Activated CD8-positive, alpha-beta memory T cell treated with anti-CD3 and anti-CD28 coated beads for 24 hours (primary cell): ENCODE results near the gene PLCB1.

Experiments used
- DNase-seq: peaks from one replicate; pipeline ENCODE4 v3.0.0-alpha.2; 2020

Gene PLCB1

DNA sequence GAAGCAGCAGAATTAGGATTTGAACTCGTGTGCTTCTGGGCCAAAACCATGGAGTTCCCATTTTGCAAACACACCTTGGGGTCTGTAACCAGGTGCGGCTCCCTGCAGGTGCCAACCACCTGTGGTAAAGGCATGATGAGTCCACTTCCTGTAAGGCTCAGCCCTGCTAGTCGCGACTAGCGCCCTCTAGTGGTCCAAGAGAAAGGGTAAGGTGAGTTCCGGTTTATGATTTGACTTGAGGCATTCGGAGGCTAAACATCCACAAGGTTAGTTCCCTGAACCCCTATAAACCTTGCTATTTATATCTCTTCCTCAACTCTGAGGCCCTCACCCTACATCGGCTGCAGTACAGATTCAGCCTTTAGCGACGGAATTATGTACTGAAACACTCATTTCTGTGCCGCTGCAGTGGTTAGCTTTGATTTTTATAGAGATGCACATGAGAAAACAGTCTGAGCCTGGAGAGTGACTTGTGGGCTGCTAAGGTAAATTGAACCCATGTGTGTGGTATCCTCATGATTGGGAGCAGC lies 173.4 kb downstream of the PLCB1 start:
- DNase-seq = peak; percentile 79

- DNase-seq = no peak
Measured at GRCh38 chr20:8306937-8307336, 174.9 kb downstream of the PLCB1 start.

DNA sequence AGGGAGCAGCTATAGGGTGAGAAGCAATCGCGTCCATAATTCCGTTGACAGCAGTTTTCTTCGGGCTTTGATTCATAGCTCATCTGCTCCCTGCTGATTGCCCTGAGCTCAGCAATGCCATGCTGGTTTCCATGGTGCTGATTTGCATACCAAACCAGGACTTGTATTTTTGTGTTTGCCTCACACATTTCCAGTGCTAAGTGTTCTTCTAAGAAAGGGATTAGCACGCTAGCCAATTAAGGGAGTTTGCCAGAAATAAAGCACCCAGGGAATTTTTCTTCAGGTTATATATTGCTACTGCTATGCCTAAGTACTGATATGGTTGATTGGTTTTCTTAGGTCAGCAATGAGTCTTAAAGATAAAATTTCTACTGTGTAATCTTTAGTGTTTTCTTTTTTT lies 177.6 kb downstream of the PLCB1 start:
- no peak for DNase-seq

DNA sequence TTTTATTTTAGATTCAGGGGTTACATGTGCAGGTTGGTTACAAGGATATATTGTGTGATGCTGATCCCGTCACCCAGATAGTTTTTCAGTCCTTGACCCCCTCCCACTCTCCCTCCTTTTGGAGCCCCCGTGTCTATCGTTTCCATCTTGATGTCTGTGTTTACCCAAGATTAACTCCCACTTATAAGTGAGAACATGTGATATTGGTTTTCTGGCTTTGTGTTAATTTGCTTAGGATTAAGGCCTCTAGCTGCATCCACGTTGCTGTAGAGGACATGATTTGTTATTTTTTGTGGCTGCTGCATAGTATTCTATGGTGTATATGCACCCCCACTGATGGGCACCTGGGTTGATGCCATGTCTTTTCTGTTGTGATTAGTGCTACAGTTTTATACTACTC lies 178.6 kb downstream of the PLCB1 start:
- no peak for DNase-seq

DNA sequence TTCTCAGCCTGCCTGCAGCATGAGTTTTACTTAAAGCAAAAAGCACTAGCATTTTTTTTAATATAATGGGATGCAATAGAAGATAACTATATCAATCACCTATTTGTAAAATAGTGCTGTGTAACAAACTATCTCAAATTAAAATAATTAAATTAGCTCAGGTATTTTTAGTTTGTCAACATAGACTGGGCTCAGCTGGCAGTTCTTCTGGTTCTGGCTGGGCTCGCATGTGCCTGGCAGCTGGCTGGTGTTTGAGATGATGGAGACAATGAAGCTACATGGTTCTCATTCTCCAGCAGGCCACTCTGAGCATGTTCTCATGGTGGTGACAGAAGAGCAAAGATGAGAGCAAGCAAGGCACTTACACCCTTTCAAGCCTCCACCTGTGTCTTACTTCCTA lies 181.0 kb downstream of the PLCB1 start:
- no peak for DNase-seq

GRCh38 chr20:8315639-8316573 lies 183.8 kb downstream of the PLCB1 start:
- no peak for DNase-seq

DNA sequence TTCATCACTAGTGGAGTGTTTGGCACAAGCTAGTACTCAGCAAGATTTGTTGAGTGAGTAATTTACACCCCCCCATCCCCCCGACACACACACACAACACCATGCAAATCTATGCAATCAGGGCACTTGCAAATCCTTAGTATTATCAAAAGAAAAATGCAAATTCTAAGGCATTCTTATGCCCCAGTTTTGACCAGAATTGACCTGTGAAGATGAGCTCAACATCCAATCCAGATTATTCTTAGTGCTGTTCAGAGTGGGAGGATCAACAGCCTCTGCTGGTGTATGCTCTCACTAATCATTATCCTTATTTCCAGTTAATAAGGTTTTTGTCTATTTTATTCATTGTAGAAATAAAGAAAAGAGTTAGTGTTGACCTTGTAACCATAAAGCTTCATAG lies 185.4 kb downstream of the PLCB1 start:
- no peak for DNase-seq

DNA sequence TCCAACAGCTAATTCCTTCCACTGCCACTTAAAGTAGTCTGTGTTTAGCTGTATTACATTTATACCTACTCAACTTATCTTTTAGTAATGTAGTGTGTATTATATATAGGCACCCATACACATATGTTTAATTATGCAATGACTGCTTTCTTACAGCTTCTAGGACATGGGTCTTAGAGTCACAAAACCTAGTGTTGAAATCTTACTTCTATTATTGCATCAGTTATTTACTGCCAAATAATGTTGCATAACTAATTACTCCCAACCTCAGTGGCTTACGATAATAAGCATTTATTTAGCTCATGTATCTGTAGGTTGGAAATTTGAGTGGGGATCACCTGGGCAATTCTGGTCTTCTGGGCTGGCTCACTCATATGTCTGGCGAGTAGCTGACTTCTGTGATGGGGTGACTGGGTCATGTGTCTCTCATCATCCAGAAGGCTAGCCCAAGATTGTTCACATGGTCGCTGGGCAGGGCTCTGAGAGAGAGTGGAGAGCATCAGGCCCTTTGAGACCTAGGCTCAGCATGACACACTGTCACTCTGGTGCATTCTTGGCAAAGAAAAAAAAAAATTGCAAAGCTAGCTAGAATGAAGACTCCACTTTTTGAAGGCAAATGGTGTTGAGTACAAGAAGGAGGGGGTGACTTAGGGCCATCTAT lies 187.0 kb downstream of the PLCB1 start:
- no peak for DNase-seq

GRCh38 chr20:8320306-8320705 lies 188.2 kb downstream of the PLCB1 start:
- no peak for DNase-seq

GRCh38 chr20:8321001-8321400 lies 188.9 kb downstream of the PLCB1 start:
- no peak for DNase-seq

DNA sequence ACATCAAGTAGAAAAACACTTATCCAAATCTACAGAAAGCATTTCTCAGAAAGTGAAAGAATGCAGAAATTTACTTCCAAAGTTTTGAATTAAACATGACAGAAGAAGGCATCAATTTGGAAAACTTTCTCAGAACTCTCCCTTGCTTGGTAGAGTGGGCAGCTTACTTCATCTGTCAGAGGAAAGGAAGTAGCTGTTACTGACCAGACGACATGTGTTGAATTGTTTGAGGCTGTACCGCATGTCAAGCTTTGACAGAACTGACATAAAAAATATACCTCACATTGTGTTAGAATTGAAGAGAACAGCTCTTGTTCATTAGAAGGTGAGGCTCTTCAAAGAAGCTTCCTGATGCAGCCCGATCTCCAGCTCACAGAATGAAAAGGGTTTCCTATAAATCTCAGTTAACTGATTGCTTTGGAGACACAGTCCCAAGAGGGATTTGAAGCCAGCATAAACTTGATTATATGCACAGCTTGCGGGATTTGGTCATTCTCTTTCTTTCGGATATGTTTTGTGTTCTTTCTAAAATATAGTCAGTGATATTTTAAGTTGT lies 190.7 kb downstream of the PLCB1 start:
- no peak for DNase-seq

DNA sequence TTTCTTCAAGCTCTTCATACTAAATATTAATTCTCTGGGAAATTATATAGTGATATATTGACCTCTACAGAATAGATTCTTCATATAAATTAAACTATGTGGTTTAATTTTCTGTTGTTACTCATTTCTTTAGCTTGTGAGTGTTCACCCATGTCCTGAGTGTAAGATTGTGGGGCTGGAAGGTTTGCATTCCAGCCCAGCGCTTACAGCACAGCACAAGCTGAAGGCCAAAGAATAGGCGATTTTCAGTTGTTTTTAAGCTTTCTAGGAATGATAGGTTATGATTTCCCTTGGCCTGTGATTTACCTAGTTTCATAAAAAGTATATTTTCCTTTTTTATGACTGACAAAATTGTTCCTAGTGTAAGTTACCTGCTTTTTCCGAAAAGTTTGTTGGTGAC lies 194.1 kb downstream of the PLCB1 start:
- no peak for DNase-seq

DNA sequence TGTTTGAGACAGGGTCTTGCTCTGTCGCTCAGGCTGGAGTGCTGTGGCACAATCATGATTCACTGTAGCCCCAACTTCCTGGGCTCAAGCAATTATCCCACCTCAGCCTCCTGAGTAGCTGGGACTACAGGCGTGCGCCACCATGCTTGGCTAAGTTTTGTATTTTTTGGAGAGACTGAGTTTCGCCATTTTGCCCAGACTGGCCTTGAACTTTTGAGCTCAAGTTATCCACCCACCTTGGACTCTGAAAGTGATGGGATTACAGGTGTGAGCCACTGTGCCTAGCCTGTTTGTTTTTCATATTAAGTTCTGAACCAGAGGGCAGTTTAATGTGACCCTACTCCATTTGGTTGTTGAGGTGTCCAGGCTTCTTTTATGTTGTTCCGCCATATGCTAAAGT lies 194.8 kb downstream of the PLCB1 start:
- DNase-seq = no peak

DNA sequence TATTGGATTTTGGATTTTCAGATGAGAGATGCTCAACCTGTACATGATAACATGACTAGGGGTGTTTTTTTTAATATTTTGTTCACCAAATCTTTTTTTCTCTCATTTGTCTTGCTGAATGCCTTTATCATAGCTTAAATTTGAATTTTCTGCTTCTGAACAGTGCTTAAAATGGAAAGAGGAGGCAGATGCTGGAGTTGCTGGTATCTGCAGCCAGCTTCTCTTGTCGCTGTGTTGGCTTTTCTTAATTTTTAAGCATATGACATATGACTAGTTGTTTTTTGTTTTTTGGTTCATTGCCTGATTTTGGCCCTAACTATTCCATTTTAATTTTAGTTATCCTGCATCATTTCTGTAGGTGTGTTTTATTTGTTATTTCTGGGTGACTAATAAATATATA lies 196.1 kb downstream of the PLCB1 start:
- DNase-seq = no peak

DNA sequence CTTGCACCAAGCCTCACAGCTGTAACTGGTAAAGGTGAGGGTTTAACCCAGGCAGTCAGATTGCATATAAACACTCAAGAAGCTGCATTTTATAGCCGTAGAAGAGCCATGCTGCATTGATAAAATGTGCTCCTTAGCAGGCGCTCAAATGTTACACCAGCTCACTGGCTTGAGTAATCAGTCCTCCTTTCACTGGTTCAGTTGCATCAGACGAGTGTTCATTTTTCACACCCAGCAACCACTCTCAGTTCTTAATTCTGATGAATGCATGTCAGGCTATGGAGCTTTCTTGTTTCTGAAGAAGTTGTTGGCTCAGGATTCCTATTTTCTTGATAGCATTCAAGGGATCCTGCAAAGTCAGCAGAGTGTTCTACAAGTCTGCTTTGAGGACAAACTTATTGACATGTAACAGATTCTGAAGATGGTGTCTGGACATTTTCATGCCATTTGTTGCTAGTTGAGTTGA lies 198.3 kb downstream of the PLCB1 start:
- no peak for DNase-seq

- DNase-seq = no peak
Measured at GRCh38 chr20:8330785-8331695, 199.0 kb downstream of the PLCB1 start.

- DNase-seq = no peak
Measured at GRCh38 chr20:8331740-8332412, 199.8 kb downstream of the PLCB1 start.

DNA sequence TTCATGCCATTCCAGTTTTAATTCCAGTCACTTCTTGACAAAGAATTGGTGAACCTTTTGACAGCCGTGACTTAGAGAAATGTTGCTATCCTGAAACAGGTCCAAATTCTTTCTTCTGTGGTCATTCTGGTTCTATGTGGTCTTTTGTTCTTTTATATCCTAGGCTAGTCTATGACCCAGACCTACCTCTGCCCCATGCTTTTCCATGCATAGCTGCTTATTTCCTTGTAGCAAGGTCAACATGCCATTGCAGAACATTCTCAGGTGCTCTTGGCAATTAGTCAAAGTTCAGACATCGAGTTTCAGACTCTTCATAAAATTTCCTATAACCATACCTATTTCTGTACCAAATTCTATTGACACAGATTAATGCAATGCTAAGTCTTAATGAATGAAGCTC lies 202.6 kb downstream of the PLCB1 start:
- DNase-seq = no peak

GRCh38 chr20:8335059-8335458 lies 203.0 kb downstream of the PLCB1 start:
- DNase-seq = no peak

GRCh38 chr20:8335495-8336195 lies 203.6 kb downstream of the PLCB1 start:
- DNase-seq = no peak

DNA sequence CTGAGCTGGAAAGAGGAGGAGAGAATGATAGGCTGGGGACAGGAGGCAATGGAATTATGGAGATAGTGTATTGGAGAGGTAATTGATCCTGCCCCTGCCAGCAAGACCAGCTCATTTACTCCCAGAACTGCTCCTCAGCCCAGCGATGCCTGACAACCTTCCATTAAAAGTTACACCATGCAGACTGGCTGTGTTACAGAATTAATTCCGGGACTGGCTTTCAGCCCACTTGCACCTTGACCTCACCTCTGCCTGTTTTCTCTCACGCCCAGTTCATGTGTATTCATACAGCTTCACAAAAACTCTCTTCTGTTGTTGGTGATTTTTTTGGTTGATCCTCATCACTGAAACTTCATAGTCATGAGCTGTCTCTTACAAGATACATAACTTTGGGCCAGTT lies 207.3 kb downstream of the PLCB1 start:
- no peak for DNase-seq
